HepG2 (cell line): ENCODE data around the gene MBTPS1. TPM values are rescaled to one million over a fixed set of nuclear protein-coding genes. Genes with fewer than 3 reads are reported as not detected.

Experiments
- SRF ChIP-seq: IDR thresholded peaks from 2 replicates; pipeline ENCODE4 v1.6.1; 2011; ENCODE audit warnings: mild to moderate bottlenecking, low read depth, low read length, moderate library complexity
- polyA plus RNA-seq, 8 experiments: library from polyadenylated mRNA; depleted of rRNA in 3 of 8; stranded (reverse) in 7 of 8; unstranded in 1 of 8; fragments of >200 nt; fragmentation: Illumina TruSeq in 4 of 8; extraction: Trizol in 4 of 8; gene quantifications; 2 replicates each; pipeline versions ENCODE4 v1.2.1 to v1.2.3, GENCODE V29; 2011 to 2016; ENCODE audit warnings: low read depth in 4 of 8, missing spikeins in 1 of 8, mixed read lengths in 1 of 8; ENCODE audit not compliant: insufficient read depth in 1 of 8
- total RNA-seq, 5 experiments: library from RNA; depleted of rRNA; stranded (reverse); fragments of >200 nt; fragmentation: Illumina TruSeq; extraction: Trizol; gene quantifications; 2 replicates each; pipeline ENCODE4 v1.2.3, GENCODE V29; 2016; ENCODE audit warnings: low read depth in 1 of 5
- TF ChIP-seq, protein P1 (sequence below): sonication (generic); formaldehyde crosslinking; IDR thresholded peaks from 2 replicates; pipeline ENCODE4 v1.4.0; 2020; ENCODE audit warnings: mild to moderate bottlenecking, missing genetic modification reagents
- TF ChIP-seq, protein P2 (sequence below): sonication (generic); formaldehyde crosslinking; IDR thresholded peaks from 2 replicates; pipeline ENCODE4 v1.4.0; 2020; ENCODE audit warnings: mild to moderate bottlenecking, missing genetic modification reagents
- TF ChIP-seq, protein P3 (sequence below): sonication (generic); formaldehyde crosslinking; IDR thresholded peaks from 2 replicates; pipeline ENCODE4 v1.4.0; 2020; ENCODE audit warnings: mild to moderate bottlenecking, missing genetic modification reagents

MBTPS1 gene
- total and polyA plus RNA-seq, 2 of the 13 experiments (the other 11 are each of a cell fraction or from before 2014, with no cell fraction given), result 56.7 to 91.3 TPM

DNA sequence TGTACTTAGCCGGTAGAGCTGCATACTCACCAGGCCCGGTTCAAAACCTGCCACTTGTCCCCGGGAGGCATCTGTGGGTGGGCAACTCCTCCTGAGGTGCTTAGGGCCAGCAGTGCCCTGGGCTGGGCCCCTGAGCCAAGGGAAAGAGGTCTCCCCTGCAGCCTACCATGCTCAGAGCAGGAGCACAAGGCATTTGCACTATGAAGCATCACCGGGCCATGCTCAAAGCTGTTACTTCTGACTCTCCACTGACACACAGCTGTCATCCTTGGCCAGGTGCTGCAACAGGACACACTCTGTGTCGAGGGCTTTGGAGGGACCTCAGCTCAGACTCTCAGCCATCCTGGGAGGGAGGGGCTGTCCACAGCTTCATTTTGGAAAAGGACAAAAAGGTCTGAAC is 111.4 kb downstream of the MBTPS1 start (continued):
- TF ChIP-seq, protein P1, sequence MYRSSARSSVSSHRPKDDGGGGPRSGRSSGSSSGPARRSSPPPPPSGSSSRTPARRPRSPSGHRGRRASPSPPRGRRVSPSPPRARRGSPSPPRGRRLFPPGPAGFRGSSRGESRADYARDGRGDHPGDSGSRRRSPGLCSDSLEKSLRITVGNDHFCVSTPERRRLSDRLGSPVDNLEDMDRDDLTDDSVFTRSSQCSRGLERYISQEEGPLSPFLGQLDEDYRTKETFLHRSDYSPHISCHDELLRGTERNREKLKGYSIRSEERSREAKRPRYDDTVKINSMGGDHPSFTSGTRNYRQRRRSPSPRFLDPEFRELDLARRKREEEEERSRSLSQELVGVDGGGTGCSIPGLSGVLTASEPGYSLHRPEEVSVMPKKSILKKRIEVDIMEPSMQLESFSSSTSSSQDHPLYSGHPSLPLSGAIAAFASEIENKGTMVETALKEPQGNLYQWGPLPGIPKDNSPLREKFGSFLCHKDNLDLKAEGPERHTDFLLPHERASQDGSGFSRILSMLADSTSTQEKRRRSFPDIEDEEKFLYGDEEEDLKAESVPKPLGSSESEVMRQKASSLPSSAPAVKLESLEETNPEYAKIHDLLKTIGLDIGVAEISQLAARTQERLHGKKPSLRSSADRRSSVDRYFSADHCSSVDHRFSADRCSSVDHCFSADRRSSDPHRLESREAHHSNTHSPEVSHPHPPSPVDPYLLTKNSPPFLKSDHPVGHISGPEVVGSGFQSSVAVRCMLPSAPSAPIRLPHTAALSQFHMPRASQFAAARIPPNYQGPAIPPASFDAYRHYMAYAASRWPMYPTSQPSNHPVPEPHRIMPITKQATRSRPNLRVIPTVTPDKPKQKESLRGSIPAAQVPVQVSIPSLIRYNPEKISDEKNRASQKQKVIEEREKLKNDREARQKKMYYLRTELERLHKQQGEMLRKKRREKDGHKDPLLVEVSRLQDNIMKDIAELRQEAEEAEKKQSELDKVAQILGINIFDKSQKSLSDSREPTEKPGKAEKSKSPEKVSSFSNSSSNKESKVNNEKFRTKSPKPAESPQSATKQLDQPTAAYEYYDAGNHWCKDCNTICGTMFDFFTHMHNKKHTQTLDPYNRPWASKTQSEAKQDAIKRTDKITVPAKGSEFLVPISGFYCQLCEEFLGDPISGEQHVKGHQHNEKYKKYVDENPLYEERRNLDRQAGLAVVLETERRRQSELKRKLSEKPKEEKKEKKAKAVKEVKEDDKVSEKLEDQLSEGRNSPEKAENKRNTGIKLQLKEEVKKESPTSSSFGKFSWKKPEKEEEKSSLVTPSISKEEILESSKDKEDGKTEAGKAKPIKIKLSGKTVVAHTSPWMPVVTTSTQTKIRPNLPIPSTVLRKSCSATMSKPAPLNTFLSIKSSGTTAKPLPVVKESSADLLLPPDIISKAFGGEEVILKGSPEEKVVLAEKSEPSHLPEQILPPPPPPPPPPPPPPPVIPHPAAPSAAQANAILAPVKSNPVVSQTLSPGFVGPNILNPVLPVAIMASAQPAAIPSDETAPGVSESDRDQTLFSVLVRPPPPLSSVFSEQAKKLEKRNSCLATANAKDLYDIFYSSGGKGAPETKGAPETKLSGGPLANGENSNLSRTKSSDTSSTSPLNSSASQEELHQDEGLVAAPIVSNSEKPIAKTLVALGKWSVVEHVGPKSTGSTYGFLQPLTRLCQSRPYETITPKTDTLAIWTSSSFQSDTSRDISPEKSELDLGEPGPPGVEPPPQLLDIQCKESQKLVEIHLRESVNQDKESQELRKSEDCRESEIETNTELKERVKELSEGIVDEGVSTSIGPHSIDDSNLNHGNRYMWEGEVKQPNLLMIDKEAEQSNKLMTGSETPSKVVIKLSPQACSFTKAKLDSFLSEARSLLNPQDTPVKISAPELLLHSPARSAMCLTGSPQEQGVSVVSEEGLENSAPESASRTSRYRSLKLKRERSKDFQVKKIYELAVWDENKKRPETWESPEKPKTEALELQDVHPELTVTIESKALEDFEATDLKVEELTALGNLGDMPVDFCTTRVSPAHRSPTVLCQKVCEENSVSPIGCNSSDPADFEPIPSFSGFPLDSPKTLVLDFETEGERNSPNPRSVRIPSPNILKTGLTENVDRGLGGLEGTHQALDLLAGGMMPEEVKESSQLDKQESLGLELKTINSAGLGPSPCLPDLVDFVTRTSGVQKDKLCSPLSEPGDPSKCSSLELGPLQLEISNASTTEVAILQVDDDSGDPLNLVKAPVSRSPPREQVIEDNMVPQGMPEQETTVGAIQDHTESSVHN (CRISPR knock-in tag), result no peak
- TF ChIP-seq, protein P2, sequence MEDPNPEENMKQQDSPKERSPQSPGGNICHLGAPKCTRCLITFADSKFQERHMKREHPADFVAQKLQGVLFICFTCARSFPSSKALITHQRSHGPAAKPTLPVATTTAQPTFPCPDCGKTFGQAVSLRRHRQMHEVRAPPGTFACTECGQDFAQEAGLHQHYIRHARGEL (CRISPR knock-in tag), result no peak
- TF ChIP-seq, protein P3, sequence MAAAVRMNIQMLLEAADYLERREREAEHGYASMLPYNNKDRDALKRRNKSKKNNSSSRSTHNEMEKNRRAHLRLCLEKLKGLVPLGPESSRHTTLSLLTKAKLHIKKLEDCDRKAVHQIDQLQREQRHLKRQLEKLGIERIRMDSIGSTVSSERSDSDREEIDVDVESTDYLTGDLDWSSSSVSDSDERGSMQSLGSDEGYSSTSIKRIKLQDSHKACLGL (CRISPR knock-in tag), result no peak
- no peak for TF ChIP-seq SRF
